A673 (cell line): ENCODE data around the gene ARMH1. TPM values are rescaled to one million over a fixed set of nuclear protein-coding genes. Genes with fewer than 3 reads are reported as not detected.

Experiments used
- BruUV-seq: library from RNA; stranded (reverse); fragments of 400-500 nt; replicated peaks from 2 replicates; lab custom pipeline; 2021; lab: Mats Ljungman, UMichigan
- CTCF ChIA-PET: fragments of 300-600 bp; sonication (Branson Sonifier 250); formaldehyde crosslinking; loops from one replicate; lab custom pipeline; 2022; ENCODE audit warnings: antibody characterized with exemption; lab: Charles Lee
- POLR2A ChIA-PET: fragments of 300-600 bp; sonication (Branson Sonifier 250); formaldehyde crosslinking; loops from one replicate; lab custom pipeline; 2022; ENCODE audit warnings: antibody characterized with exemption; ENCODE audit not compliant: low non-redundant PET; lab: Charles Lee
- DNase-seq: peaks from one replicate; pipeline ENCODE4 v3.0.0-alpha.2; 2015; ENCODE audit warnings: low spot score
- H3K27ac ChIP-seq: fragments of 200-600 bp; sonication (generic); 2 replicates; pipeline ENCODE4 v1.5.1; 2016; ENCODE audit warnings: mixed run types, low read depth, mild to moderate bottlenecking, mixed read lengths, antibody characterized with exemption, low read length; ENCODE audit not compliant: poor library complexity, severe bottlenecking
- H3K27me3 ChIP-seq: fragments of 200-600 bp; sonication (generic); replicated peaks from 2 replicates; pipeline ENCODE4 v1.6.1; 2017; ENCODE audit warnings: mixed run types, low read depth, mild to moderate bottlenecking, mixed read lengths, antibody characterized with exemption, low read length; ENCODE audit not compliant: insufficient read depth, poor library complexity
- H3K36me3 ChIP-seq: fragments of 200-600 bp; sonication (generic); 2 replicates; pipeline ENCODE4 v1.6.1; 2016; ENCODE audit warnings: mixed run types, mild to moderate bottlenecking, mixed read lengths, antibody characterized with exemption, low read length; ENCODE audit not compliant: insufficient read depth, poor library complexity, severe bottlenecking
- H3K4me1 ChIP-seq: fragments of 200-600 bp; sonication (generic); 2 replicates; pipeline ENCODE4 v1.6.1; 2017; ENCODE audit warnings: mixed run types, mild to moderate bottlenecking, mixed read lengths, antibody characterized with exemption, low read length; ENCODE audit not compliant: insufficient read depth, poor library complexity, severe bottlenecking
- H3K4me3 ChIP-seq: fragments of 200-600 bp; sonication (generic); 2 replicates; pipeline ENCODE4 v1.5.1; 2016; ENCODE audit warnings: low read depth, mixed run types, mild to moderate bottlenecking, mixed read lengths, low read length; ENCODE audit not compliant: poor library complexity, severe bottlenecking
- H3K9me3 ChIP-seq: fragments of 200-600 bp; sonication (generic); 2 replicates; pipeline ENCODE4 v1.6.1; 2016; ENCODE audit warnings: mixed run types, low read depth, mild to moderate bottlenecking, mixed read lengths, antibody characterized with exemption, low read length; ENCODE audit not compliant: poor library complexity, severe bottlenecking
- CTCF ChIP-seq: fragments of 300-800, 200-600 bp; sonication (generic); conservative IDR thresholded peaks from 2 replicates; pipeline ENCODE4 v1.5.1; 2017; ENCODE audit warnings: low read depth, mild to moderate bottlenecking, antibody characterized with exemption, low read length, moderate library complexity, mixed read lengths
- EZH2 ChIP-seq: fragments of 200-600 bp; sonication (generic); IDR thresholded peaks from 2 replicates; pipeline ENCODE4 v1.6.1; 2017; ENCODE audit warnings: borderline replicate concordance, low read depth, mild to moderate bottlenecking, mixed read lengths, antibody characterized with exemption, low read length; ENCODE audit not compliant: poor library complexity, severe bottlenecking
- intact Hi-C: fragments of 100-400 bp; cut with micrococcal nuclease; formaldehyde crosslinking; loops from one replicate; pipeline ENCODE4 v1.10.0; 2022; ENCODE audit not compliant: unreplicated experiment
- total RNA-seq: library from RNA; stranded (reverse); gene quantifications from 2 replicates; pipeline ENCODE4 v1.2.3, GENCODE V29; 2021

Gene ARMH1
- total RNA-seq, 1 experiment from 2014 or later = 0.26 TPM

DNA sequence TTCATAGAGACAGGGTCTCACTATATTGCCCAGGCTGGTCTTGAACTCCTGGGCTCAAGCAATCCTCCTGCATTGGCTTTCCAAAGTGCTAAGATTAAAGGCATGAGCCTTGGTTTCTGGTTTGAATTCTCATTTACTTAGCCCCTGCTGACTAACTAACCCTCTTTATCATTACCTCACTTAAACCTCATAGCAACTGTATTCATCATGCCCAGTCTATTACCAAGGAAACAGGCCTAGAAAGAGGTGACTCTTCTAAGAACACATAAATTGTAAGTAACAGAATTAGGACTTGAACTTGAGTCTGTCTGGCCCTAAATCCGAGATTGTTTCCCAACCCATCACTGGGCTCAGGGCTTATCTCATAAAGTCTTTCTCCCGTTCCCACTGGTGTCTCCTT, 44.4 kb upstream of the ARMH1 start:
- peaks cover 9% of the 10 kb centered on the region for H3K36me3 ChIP-seq
- POLR2A ChIA-PET = no interaction called here
- H3K27ac ChIP-seq = no peak overlapping the region
- peaks cover 10% of the 10 kb centered on the region for H3K4me1 ChIP-seq
- no peak for DNase-seq
- intact Hi-C loops = no loop called here
- no peaks in the 10 kb centered on the region for H3K9me3 ChIP-seq
- no peak overlapping the region for H3K4me3 ChIP-seq
- CTCF ChIA-PET = no interaction called here
- BruUV-seq = no TSS peak
- TF ChIP-seq EZH2 = no peak
- TF ChIP-seq CTCF = no peak
- H3K27me3 ChIP-seq = no peaks in the 10 kb centered on the region

DNA sequence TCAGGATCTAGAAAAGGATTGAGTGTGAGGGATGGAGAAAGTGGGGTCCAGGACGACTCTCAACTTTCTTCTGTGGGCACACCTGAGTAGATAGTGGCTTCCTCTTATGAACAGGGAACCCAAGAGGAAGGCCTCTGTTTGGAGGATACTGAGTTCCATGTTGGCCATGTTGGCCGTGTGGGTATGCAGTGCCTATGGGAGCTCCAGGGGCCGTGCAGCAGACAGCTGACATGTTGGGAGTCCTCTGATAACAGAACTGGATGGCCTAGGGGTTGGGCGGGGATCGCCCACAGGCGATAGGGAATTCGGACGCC, 43.2 kb upstream of the ARMH1 start:
- ChIA-PET CTCF (interaction anchor here (1.2 kb wide), 1 partner anchor 413 kb away, joined by 3 read pairs; no protein-coding TSS in a partner anchor), POLR2A (no interaction called here)
- TF ChIP-seq CTCF = no peak
- no peak for TF ChIP-seq EZH2
- Histone ChIP-seq H3K4me3 (peak overlapping the region; percentile 93), H3K9me3 (no peaks in the 10 kb centered on the region), H3K27ac (peak overlapping the region; percentile 97), H3K4me1 (peaks cover 10% of the 10 kb centered on the region), H3K36me3 (peaks cover 21% of the 10 kb centered on the region), H3K27me3 (no peaks in the 10 kb centered on the region)
- TSS peak; percentile 79 for BruUV-seq
- intact Hi-C loops = no loop called here
- DNase-seq = no peak

DNA sequence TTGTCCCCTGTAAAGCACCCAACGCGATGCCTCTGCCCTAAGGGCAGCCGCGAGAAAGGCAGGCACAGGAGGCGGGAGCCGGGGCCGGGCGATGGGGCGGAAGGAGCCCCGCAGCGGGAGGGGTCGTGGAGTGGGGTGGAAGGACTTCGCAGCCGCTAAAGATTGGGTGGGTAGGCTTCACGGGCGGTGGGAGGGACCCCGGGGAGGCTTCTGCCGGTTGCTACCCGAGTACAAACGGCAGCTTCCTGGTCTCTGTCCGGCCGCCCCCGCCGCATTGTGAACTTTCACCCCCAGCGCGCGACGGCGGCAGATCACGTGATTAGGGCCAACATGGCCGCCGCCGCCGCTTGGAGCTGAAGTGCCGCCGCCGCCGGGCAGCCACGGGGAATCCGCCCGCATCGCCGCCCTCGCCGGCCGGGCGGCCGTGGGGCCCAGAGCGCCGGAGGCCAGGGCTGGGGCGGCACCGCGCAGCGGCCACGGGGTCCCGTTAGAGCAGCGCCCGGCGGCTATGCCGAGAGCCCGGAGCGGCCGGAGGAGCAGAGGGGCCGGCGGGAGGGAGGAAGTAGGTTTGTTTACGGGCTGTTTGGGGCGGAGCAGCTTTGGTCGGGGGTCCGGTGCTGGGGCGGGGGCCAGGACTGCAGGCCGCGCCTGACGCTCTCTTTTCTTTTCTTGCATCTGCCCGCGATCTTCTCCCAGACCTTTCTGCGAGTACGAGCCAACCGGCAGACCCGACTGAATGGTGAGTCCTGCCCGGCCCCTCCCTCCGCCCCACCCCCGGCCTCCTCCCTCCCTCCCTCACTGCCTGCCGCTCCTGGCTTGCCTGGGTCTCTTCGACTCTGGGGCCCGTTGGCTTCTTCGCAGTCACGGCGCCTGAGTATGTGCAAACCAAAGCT, 42.6 kb upstream of the ARMH1 start:
- TF ChIP-seq EZH2 = no peak
- TF ChIP-seq CTCF = no peak

More for the DNA sequence above, 42.6 kb upstream of the ARMH1 start:
- ChIA-PET CTCF (interaction anchor here (1.2 kb wide), 1 partner anchor 414 kb away, joined by 3 read pairs; no protein-coding TSS in a partner anchor), POLR2A (no interaction called here)
- Histone ChIP-seq H3K4me3 (peak overlapping the region; percentile 93), H3K27me3 (no peaks in the 10 kb centered on the region), H3K36me3 (peaks cover 27% of the 10 kb centered on the region), H3K27ac (peak overlapping the region; percentile 97), H3K9me3 (no peaks in the 10 kb centered on the region), H3K4me1 (peaks cover 10% of the 10 kb centered on the region)
- intact Hi-C loops = no loop called here
- peak; percentile 90 for DNase-seq
- BruUV-seq = no TSS peak
